HFF-Myc (cell line): ENCODE measurements around the gene NEDD9.

Experiments
- DNase-seq: peaks from one replicate; pipeline ENCODE4 v3.0.0-alpha.2; 2011; ENCODE audit warnings: low read depth; ENCODE audit errors: extremely low read depth
- H3K4me3 ChIP-seq: replicated peaks from 2 replicates; pipeline ENCODE4 v1.5.1; 2011; ENCODE audit warnings: low read depth, mild to moderate bottlenecking, control low read depth, low read length
- CTCF ChIP-seq: IDR thresholded peaks from 2 replicates; pipeline ENCODE4 v1.5.1; 2012; ENCODE audit warnings: mild to moderate bottlenecking, low read depth, low read length, control low read depth; ENCODE audit errors: missing control alignments

Gene NEDD9

GRCh38 chr6:11270030-11271027 is 37.9 kb upstream of the NEDD9 start:
- H3K4me3 ChIP-seq: no peak overlapping the region
- no peak for DNase-seq
- TF ChIP-seq CTCF: no peak

- no peak for TF ChIP-seq CTCF
- DNase-seq: no peak
- no peak overlapping the region for H3K4me3 ChIP-seq
Observed at GRCh38 chr6:11268978-11269377, 36.5 kb upstream of the NEDD9 start.

- TF ChIP-seq CTCF: no peak
- H3K4me3 ChIP-seq: no peak overlapping the region
- no peak for DNase-seq
Observed at GRCh38 chr6:11266926-11267325, 34.5 kb upstream of the NEDD9 start.

GRCh38 chr6:11265932-11266331 is 33.5 kb upstream of the NEDD9 start:
- no peak for TF ChIP-seq CTCF
- H3K4me3 ChIP-seq: no peak overlapping the region
- DNase-seq: no peak

- TF ChIP-seq CTCF: no peak
- no peak overlapping the region for H3K4me3 ChIP-seq
- no peak for DNase-seq
Observed at GRCh38 chr6:11264100-11264499, 31.6 kb upstream of the NEDD9 start.

- no peak overlapping the region for H3K4me3 ChIP-seq
- DNase-seq: peak; percentile 81
- TF ChIP-seq CTCF: no peak
Observed at GRCh38 chr6:11263291-11263775, 30.9 kb upstream of the NEDD9 start.
